ES-I3 (cell line): ENCODE data around the gene RAI1.

Source experiments
- H3K36me3 ChIP-seq: 2 replicates; pipeline ENCODE4 v1.6.1; 2013; ENCODE audit warnings: mild to moderate bottlenecking, low read length, control low read depth, moderate library complexity; ENCODE audit not compliant: insufficient read depth
- H3K4me1 ChIP-seq: 2 replicates; pipeline ENCODE4 v1.6.1; 2013; ENCODE audit warnings: mild to moderate bottlenecking, control low read depth, low read length; ENCODE audit not compliant: insufficient read depth
- H3K9ac ChIP-seq: 2 replicates; pipeline ENCODE4 v1.6.1; 2013; ENCODE audit warnings: low read depth, mild to moderate bottlenecking, low read length, moderate library complexity
- H3K9me3 ChIP-seq: 2 replicates; pipeline ENCODE4 v1.6.1; 2013; ENCODE audit warnings: mild to moderate bottlenecking, low read length, moderate library complexity; ENCODE audit not compliant: control insufficient read depth, insufficient read depth

The RAI1 gene

DNA sequence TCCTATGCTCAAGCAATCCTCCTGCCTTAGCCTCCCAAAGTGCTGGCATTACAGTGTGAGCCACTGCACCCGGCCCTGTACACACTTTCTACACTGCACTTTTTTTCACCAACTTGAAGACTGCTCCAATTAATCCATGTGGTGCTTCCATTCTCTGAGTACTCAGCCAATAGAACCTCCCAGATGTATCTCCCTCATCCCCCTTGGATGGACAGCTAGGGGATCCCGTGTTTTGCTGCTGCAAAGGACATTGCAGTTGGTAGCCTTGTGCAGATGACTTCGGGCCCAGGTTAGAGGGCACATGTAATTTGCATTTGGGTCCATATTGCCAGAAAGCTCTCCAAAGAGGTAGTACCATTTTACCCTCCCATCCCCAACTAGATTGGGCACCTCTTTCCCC, 95.6 kb downstream of the RAI1 start:
- Histone ChIP-seq H3K9ac (no peak overlapping the region), H3K9me3 (no peaks in the 10 kb centered on the region), H3K4me1 (peaks cover 14% of the 10 kb centered on the region; the same call in 1 of the 2 replicates), H3K36me3 (no peaks in the 10 kb centered on the region)

DNA sequence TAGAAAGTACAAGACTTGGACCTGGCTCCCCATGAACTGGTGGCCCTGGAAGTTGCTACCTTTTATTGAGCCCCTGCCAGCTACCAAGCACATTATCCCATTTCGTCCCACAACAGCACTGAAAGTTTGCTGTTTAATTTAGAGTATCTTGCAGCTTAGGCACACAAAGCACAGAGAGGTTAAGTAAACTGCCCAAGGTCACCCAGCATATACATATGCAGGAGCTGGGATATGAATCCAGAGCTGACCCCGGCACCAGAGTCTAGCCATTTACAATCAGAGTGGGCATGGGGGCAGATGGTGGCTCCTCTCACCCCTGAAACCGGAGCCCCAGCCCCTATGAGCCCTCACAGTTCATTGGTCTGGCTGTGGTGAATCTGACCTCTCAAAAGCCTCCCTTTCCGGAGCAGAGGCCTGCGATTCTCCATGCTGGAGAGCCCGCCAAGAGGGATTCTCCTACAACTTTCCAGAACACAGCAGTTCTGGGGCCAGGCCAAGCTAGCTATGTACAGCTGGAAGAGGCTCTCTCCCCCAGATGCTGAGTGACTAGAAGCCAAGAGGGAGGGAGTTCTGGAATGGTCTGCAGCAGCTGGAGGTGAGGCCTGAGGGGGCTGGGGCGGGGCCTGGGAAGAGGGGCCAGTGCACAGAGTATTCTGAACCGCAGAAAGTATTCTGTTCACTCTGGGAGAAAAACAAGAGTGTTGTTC, 97.2 kb downstream of the RAI1 start:
- peaks cover 14% of the 10 kb centered on the region; the same call in 1 of the 2 replicates for H3K4me1 ChIP-seq
- no peaks in the 10 kb centered on the region for H3K9me3 ChIP-seq
- no peak overlapping the region for H3K9ac ChIP-seq
- no peaks in the 10 kb centered on the region for H3K36me3 ChIP-seq

DNA sequence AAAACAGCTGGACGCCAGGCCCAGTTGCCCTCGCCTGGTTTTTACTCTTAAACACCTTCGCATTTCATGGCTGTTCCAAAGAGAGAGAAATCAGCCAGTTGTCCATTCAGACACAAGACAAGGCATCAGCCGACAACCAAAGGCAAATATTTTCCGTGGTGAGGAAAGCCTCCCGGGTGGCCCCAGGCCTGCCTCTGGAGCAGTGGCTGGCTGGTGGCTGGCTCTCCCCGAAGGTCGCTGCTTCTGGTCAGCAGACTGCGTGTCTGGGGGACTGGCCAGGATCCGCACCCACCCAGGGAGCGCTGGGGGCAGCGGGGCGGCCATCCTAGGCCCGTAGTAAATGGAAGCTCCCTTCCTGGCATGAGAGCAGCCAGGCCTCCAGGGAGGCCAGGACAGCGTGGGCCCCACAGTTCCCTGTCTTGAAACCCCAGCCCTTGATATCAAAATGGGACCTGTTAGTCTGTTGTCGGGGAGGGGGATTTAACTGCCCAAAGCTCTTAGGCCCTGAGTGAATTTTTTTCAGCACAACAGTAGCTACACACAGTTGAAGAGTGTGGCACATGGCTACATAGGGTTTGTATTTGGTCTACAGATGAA, 97.9 kb downstream of the RAI1 start:
- H3K4me1 ChIP-seq, result peaks cover 14% of the 10 kb centered on the region; the same call in 1 of the 2 replicates
- no peak overlapping the region for H3K9ac ChIP-seq
- no peaks in the 10 kb centered on the region for H3K36me3 ChIP-seq
- no peaks in the 10 kb centered on the region for H3K9me3 ChIP-seq

DNA sequence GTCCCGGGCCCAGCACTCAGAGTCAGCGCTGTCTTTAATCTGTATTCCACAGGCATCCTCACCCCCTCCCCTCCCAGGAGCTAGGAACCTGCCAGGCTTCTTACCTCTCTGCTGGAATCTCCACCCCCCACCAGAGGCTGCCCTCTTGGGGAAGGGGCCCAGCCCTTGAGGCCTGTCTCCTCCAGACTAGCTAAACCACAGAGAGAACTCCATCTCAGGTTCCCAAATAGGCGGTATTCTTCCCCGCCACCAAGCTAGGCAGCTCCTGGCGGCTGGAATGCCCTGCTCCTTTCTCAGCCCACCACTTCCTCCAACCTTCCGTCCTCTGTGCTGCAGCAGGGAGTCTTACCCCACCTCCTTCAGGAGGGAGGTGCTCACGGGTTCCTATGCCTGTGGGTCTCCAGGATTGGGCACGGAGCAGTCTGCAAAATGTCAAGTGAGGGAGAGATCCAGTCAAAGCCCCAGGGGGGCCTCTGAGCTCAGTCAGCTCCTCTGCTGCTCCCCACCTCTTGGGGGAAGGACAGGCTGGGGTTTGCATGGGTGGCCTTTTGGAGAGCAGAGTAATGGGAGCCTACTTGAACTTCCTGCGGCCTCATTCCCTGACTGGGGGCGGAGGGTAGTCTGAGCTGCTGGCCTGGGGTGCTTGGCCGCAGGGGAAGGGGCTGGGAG, 99.8 kb downstream of the RAI1 start:
- Histone ChIP-seq H3K36me3 (no peaks in the 10 kb centered on the region), H3K4me1 (peaks cover 26% of the 10 kb centered on the region), H3K9me3 (no peaks in the 10 kb centered on the region), H3K9ac (peak overlapping the region; percentile 68)

DNA sequence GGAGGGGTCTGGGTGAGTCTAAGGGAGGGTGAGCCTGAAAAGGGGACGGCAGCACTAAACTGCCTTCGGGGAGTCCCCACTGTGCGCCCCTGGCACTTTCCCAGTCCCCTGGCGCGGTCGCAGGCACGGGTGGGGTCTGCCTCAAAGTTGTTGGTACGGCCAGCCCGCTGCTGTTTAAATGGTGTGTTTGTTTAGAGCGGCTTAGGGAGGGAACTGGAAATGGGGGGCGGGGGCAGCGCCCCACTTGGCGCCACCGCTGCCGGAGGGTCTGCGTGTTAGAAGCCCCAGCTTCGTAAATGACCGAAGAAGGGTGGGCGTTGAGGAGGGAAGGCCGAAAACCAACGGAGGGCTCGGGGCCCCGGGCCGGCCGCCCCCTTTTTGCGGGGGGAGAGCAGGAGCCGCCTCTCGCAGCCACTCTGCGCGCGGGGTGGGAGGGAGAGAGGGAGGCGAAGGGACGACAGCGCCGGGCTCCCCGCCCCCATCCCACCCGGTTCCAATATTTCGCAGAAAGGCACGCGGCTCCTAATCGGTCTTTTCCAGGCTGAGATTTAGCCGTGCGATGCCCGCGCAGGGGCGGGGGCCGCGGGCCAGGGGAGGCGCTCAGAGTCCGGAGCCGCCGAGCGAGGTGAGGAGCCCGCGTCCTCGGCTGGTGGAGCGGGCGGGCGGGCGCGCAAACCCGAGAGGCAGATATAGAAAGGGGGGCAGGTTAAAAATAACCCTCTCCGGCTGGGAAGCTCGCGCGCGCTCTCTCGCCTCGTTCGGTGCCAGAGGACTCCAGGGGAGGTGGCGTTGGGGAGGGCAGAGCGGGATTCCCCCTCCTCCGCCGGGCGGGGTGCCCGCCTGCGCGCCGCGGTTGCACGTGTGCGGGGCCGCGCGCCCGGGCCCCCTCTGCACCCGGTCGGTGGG, 100.6 kb downstream of the RAI1 start:
- Histone ChIP-seq H3K9ac (peak overlapping the region; percentile 68), H3K4me1 (peaks cover 26% of the 10 kb centered on the region), H3K9me3 (no peaks in the 10 kb centered on the region), H3K36me3 (no peaks in the 10 kb centered on the region)

DNA sequence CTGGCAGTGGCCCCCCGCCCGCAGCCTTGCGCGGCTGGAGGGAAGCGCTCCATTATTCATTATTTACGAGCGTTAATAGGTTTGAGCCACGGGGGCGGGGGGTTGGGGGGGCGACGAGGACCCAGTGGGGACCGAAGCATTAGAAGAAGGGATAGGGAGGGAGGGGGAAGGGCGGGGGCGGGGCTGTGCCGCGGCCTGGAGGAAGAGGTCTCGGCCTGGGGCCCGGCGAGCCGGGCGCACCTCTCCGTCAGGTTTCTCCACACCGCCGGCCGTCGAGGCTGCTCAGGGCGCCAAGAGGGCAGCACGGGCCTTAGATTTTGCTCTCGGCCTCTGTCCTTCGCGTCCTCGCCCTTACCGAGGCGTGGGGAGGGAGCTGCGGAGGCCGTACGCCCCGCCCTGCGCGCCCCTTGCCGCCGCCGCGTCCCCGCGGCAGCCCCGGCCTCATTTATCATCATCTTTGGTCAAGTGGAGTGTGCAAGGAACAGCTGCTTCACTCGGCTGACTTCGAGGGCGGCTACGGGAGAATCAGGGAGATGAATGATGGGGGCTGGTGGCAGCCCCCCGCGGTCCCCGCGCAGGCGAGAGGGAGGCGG, 101.4 kb downstream of the RAI1 start:
- Histone ChIP-seq H3K36me3 (no peaks in the 10 kb centered on the region), H3K9me3 (no peaks in the 10 kb centered on the region), H3K9ac (peak overlapping the region; percentile 68), H3K4me1 (peaks cover 26% of the 10 kb centered on the region)

DNA sequence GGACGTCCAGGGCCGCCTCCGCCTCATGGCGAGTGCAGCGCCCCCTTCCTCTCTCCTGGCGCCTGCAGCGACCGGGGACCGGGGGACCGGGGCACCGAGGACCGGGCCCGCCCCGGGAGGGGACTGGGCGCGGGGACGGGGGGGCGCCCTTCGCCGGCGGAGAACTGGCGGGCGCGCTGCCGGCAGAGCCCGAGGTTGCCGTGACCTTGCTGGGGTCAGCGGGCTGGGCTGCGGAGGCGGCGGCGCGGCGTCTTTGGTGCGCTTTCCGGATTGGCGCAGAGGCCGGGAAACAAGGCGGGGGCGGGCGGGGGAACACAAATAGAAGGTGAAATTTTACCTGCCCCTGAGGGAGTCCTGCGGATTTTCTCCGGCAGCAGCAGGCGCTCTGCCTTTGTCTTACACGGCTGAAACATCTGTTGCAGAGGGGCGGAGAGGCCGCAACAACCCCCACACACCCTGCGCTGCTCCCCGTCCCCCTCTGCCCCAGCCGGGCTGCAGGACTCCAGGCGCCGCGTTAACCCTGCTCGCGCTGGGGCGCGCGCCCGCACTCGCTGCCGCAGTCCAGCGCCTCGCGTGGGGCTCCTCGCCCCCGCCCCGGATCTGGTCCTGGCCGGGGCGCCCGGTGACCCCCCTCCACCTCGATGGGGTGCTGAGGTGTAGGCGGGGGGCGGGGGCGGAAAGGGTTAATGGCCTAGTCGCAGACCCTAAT, 102.0 kb downstream of the RAI1 start:
- Histone ChIP-seq H3K4me1 (peaks cover 26% of the 10 kb centered on the region), H3K9me3 (no peaks in the 10 kb centered on the region), H3K9ac (peak overlapping the region; percentile 68), H3K36me3 (no peaks in the 10 kb centered on the region)

DNA sequence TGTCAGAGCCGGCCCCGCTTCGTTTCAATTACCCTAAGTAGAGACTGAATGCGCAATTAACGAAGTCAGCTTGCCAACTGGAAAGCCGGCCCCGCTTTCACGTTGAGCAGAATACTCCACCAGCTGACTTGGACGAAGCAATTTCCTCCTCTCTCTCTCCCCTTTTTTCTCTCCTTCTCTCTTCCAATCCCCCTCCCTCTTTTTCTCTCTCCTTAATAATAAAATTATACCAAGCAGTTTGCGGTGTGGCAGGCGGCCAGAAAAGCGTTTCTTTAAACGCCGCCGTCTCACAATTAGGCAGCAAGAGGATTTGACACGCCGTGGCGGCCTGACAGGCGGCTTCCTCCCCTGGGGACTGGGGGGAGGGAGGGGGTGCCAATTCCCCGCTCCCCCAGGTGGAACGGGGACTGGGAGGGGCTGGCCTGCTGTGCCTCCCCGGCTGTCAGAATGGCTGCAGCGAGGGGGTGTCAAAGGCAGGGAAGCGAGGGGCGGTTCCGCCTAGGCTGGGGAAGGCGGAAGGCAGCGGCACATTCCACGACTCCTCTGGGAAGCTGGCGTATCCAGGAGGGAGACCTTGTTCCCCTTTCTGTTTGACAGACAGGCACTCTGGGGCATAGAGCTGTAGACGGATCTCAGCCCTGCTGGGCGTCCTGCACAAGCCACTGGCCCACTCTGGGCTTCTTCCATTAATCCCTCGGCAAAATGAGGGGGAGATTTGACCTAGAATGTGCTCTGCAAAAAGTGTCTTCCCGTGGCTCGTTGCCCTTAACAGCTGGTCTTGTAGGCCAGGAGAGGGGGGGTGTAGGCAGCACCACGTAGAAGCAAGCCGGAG, 102.8 kb downstream of the RAI1 start:
- no peaks in the 10 kb centered on the region for H3K36me3 ChIP-seq
- H3K9ac ChIP-seq, result peak overlapping the region; percentile 68; the same call in 1 of the 2 replicates
- peaks cover 22% of the 10 kb centered on the region for H3K4me1 ChIP-seq
- H3K9me3 ChIP-seq, result no peaks in the 10 kb centered on the region

DNA sequence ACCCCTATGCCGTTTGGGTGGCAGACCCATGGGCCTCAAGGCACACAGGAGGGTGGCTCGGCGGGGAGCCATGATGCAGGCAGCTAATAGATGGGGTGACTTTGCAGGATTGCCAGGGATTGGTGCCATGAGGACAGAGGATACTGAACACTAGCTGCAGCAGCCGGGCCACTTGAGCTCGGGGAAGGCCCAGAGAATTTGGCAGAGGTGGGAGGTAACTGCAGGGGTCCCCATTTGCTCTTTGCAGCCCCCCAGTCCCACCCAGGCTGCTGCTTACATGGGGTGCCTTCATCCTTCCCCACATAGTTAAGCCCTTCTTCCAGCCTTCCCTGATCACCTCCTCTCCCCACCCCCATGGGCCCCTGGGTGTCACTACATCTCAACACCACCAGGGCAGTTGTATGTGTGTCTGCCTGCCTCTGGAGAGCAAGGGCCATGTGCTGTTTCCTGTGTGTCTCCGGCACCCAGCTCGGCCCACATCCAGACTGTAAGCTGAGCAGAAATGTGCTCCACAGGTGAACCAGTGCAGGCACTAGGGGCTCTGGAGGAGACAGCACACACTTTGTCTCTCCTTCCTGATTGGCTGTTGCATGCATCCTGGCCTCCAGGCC, 103.5 kb downstream of the RAI1 start:
- H3K36me3 ChIP-seq, result no peaks in the 10 kb centered on the region
- H3K9ac ChIP-seq, result no peak overlapping the region
- peaks cover 19% of the 10 kb centered on the region for H3K4me1 ChIP-seq
- no peaks in the 10 kb centered on the region for H3K9me3 ChIP-seq

DNA sequence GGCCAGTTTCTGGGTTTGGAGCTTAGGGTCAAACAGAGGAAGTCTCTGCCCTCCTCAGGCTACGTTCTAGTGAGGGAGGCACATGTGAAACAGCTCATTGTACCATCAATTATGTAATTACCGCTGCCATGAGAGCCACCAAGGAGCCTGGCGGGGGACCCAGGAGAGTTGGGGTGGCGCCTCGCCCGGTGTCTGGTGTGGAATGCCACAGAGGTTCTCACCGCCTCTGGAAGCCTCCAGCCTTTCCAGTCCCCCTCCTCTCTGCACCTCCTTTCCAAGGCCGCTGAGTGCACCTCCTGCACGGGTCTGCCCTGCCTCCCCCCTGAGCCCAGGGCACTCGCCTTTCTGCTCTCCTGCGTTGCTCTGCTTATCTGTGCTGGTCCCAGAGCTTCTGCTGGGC, 104.1 kb downstream of the RAI1 start:
- Histone ChIP-seq H3K36me3 (no peaks in the 10 kb centered on the region), H3K4me1 (peaks cover 18% of the 10 kb centered on the region), H3K9ac (no peak overlapping the region), H3K9me3 (no peaks in the 10 kb centered on the region)

DNA sequence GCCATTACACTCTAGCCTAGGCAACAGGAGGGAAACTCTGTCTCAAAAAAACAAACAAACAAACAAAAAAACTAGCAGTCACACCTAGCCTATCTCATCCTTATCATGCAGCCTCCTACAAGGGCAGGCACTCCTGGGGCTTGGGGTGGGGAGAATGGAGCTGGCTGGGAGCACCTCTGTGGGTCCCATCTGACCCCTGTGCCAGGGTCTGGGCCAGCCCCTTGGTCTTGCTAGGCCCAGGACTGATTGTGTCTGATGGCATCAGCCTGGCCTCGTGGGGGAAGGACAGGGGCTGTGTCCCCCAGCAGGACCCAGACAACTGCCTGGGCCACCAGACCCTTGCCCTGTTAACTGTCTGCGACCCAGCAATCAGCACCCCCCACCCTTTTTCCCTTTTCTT, 105.7 kb downstream of the RAI1 start:
- no peaks in the 10 kb centered on the region for H3K36me3 ChIP-seq
- H3K4me1 ChIP-seq, result peaks cover 30% of the 10 kb centered on the region
- no peak overlapping the region for H3K9ac ChIP-seq
- H3K9me3 ChIP-seq, result no peaks in the 10 kb centered on the region

DNA sequence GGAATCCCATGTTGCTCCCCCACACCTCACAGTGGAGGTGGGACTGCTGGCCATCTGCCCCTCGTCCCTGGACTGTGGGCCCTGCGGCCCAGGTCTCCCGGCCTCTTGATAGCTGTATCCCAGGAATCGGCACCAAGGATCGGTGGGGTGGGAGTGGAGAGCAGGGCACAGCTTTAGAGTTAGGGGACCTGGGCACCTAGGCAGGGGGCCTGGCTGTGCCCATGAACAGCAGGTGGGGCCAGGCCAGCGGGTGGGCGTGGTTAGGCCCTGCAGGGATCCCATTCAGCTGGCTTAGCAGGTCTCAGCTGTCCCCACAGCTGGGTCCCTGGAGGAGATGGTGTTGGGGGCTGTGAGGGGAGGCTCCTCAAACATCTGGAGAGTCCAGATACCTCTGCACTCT, 106.3 kb downstream of the RAI1 start:
- no peaks in the 10 kb centered on the region for H3K9me3 ChIP-seq
- peaks cover 33% of the 10 kb centered on the region for H3K4me1 ChIP-seq
- H3K36me3 ChIP-seq, result no peaks in the 10 kb centered on the region
- no peak overlapping the region for H3K9ac ChIP-seq
